ENCODE measurements around the gene CARMIL1. TPM values are rescaled to one million over a fixed set of nuclear protein-coding genes. Genes with fewer than 3 reads are reported as not detected.

Gene CARMIL1
- total RNA-seq, 2 donors from 2014 or later, result 28.7 to 31.6 TPM

- Mint-ChIP-seq H3K9me3 (no peaks in the 10 kb centered on the region), H3K27ac (no peak overlapping the region), H3K36me3 (ENCODE audit: low read depth) (peaks cover 5% of the 10 kb centered on the region), H3K27me3 (ENCODE audit: insufficient read depth) (no peaks in the 10 kb centered on the region), H3K4me3 (no peak overlapping the region), H3K4me1 (no peaks in the 10 kb centered on the region)
- Histone ChIP-seq H3K9me3 (ENCODE audit: control insufficient read depth, low read length) (no peaks in the 10 kb centered on the region), H3K27ac (ENCODE audit: low read depth, low read length) (no peak overlapping the region), H3K36me3 (ENCODE audit: control insufficient read depth, insufficient read depth, low read length) (no peaks in the 10 kb centered on the region), H3K4me3 (ENCODE audit: low read length) (no peak overlapping the region), H3K9ac (ENCODE audit: extremely low read depth, low read length, poor library complexity, severe bottlenecking) (no peak overlapping the region), H3K27me3 (ENCODE audit: control insufficient read depth, insufficient read depth, low read length, poor library complexity, severe bottlenecking) (no peaks in the 10 kb centered on the region), H3K4me1 (ENCODE audit: control insufficient read depth, insufficient read depth, low read length) (no peaks in the 10 kb centered on the region)
- no peak for DNase-seq
- WGBS, 2 experiments (ENCODE audit: insufficient coverage in 1 of 2, insufficient read length in 1 of 2), result 100% methylated on average over 1 of the region's 2 CpGs; no CpG with 5 or more reads in 1 of the 2 experiments
- TF ChIP-seq CTCF (conservative IDR thresholded peaks at IDR 0.05), result no peak
Observed at GRCh38 chr6:25570578-25570977, 291.4 kb downstream of the CARMIL1 start.

GRCh38 chr6:25576919-25577318 lies 297.7 kb downstream of the CARMIL1 start:
- Mint-ChIP-seq H3K9me3 (no peaks in the 10 kb centered on the region), H3K4me1 (no peaks in the 10 kb centered on the region), H3K4me3 (no peak overlapping the region), H3K27ac (no peak overlapping the region), H3K36me3 (ENCODE audit: low read depth) (peaks cover 4% of the 10 kb centered on the region), H3K27me3 (ENCODE audit: insufficient read depth) (no peaks in the 10 kb centered on the region)
- Histone ChIP-seq H3K36me3 (ENCODE audit: control insufficient read depth, insufficient read depth, low read length) (peaks cover 6% of the 10 kb centered on the region), H3K4me3 (ENCODE audit: low read length) (no peak overlapping the region), H3K9ac (ENCODE audit: extremely low read depth, low read length, poor library complexity, severe bottlenecking) (no peak overlapping the region), H3K27me3 (ENCODE audit: control insufficient read depth, insufficient read depth, low read length, poor library complexity, severe bottlenecking) (no peaks in the 10 kb centered on the region), H3K9me3 (ENCODE audit: control insufficient read depth, low read length) (no peaks in the 10 kb centered on the region), H3K4me1 (ENCODE audit: control insufficient read depth, insufficient read depth, low read length) (no peaks in the 10 kb centered on the region), H3K27ac (ENCODE audit: low read depth, low read length) (peak overlapping the region; percentile 35)
- no peak for DNase-seq
- 92 to 100% methylated on average over 1 to 2 of the region's 2 CpGs for WGBS, 2 experiments (ENCODE audit: insufficient coverage in 1 of 2, insufficient read length in 1 of 2)
- TF ChIP-seq CTCF (conservative IDR thresholded peaks at IDR 0.05), result no peak

DNA sequence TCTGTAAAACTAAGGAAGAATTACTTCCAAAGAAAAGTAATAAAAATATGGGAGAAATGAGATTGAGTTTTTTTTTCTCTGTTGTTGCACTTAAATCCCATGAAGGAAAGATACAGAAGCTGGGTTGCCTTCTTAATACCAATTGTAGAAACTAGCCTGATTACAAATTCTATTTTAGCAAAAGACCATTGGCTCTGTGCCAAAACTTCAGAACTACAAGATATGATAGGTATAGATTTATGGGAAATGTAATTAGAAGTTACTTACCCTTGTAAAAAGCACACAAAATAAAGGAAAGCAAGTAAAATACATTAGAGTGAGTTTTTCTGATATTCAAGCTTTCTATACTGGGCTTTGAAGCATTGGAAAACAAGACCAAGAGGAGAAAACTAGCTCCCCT lies 299.4 kb downstream of the CARMIL1 start:
- no peak for DNase-seq

More for the DNA sequence above, 299.4 kb downstream of the CARMIL1 start:
- no peaks in the 10 kb centered on the region for H3K9me3 ChIP-seq (ENCODE audit: control insufficient read depth, low read length)
- no peak overlapping the region for H3K4me3 ChIP-seq (ENCODE audit: low read length)
- H3K27ac ChIP-seq (ENCODE audit: low read depth, low read length), result no peak overlapping the region
- peaks cover 12% of the 10 kb centered on the region for H3K36me3 ChIP-seq (ENCODE audit: control insufficient read depth, insufficient read depth, low read length)
- H3K27me3 ChIP-seq (ENCODE audit: control insufficient read depth, insufficient read depth, low read length, poor library complexity, severe bottlenecking), result no peaks in the 10 kb centered on the region
- Mint-ChIP-seq H3K27me3 (ENCODE audit: insufficient read depth) (no peaks in the 10 kb centered on the region), H3K36me3 (ENCODE audit: low read depth) (peaks cover 18% of the 10 kb centered on the region), H3K9me3 (no peaks in the 10 kb centered on the region), H3K27ac (no peak overlapping the region), H3K4me1 (no peaks in the 10 kb centered on the region), H3K4me3 (no peak overlapping the region)
- no peak overlapping the region for H3K9ac ChIP-seq (ENCODE audit: extremely low read depth, low read length, poor library complexity, severe bottlenecking)
- H3K4me1 ChIP-seq (ENCODE audit: control insufficient read depth, insufficient read depth, low read length), result no peaks in the 10 kb centered on the region
- no peak for TF ChIP-seq CTCF (conservative IDR thresholded peaks at IDR 0.05)

All from endodermal cell (in vitro differentiated cells).